MM.1S (cell line): ENCODE results near the gene FANCM.

Source experiments
- DNase-seq: peaks from one replicate; pipeline ENCODE4 v3.0.0-alpha.2; 2015
- H2AFZ ChIP-seq: fragments of 300-600 bp; sonication (generic); 2 replicates; pipeline ENCODE4 v1.6.0; 2016; ENCODE audit warnings: antibody characterized with exemption, low read length
- H3F3A ChIP-seq: fragments of 300-600 bp; sonication (generic); 2 replicates; pipeline ENCODE4 v1.6.1; 2016; ENCODE audit warnings: mild to moderate bottlenecking, antibody characterized with exemption, low read length, moderate library complexity, mixed read lengths; ENCODE audit not compliant: insufficient read depth
- H3K27ac ChIP-seq: fragments of 300-600 bp; sonication (generic); 2 replicates; pipeline ENCODE4 v1.5.1; 2016; ENCODE audit warnings: mild to moderate bottlenecking, low read length
- H3K27me3 ChIP-seq: fragments of 300-600 bp; sonication (generic); replicated peaks from 2 replicates; pipeline ENCODE4 v1.6.0; 2016; ENCODE audit warnings: low read length; ENCODE audit not compliant: insufficient read depth
- H3K36me3 ChIP-seq: fragments of 300-600 bp; sonication (generic); replicated peaks from 2 replicates; pipeline ENCODE4 v1.6.1; 2016; ENCODE audit warnings: mild to moderate bottlenecking, low read length, mixed read lengths; ENCODE audit not compliant: insufficient read depth
- H3K4me1 ChIP-seq: fragments of 300-600 bp; sonication (generic); 2 replicates; pipeline ENCODE4 v1.6.1; 2016; ENCODE audit warnings: low read length, mixed read lengths
- H3K4me2 ChIP-seq: fragments of 300-600 bp; sonication (generic); 2 replicates; pipeline ENCODE4 v1.6.0; 2016; ENCODE audit warnings: low read depth, low read length
- H3K4me3 ChIP-seq: fragments of 300-600 bp; sonication (generic); 2 replicates; pipeline ENCODE4 v1.5.1; 2016; ENCODE audit warnings: low read length, mixed read lengths
- H3K79me2 ChIP-seq: fragments of 300-600 bp; sonication (generic); 2 replicates; pipeline ENCODE4 v1.6.1; 2016; ENCODE audit warnings: mixed run types, low read length, mixed read lengths
- H3K9ac ChIP-seq: fragments of 300-600 bp; sonication (generic); 2 replicates; pipeline ENCODE4 v1.6.1; 2016; ENCODE audit warnings: low read length, mixed read lengths
- H3K9me2 ChIP-seq: fragments of 300-600 bp; sonication (generic); replicated peaks from 2 replicates; pipeline ENCODE4 v1.6.1; 2016; ENCODE audit warnings: mild to moderate bottlenecking, low read length, mixed read lengths; ENCODE audit not compliant: insufficient read depth
- H3K9me3 ChIP-seq: fragments of 300-600 bp; sonication (generic); replicated peaks from 2 replicates; pipeline ENCODE4 v1.6.1; 2016; ENCODE audit warnings: mild to moderate bottlenecking, low read length, mixed read lengths; ENCODE audit not compliant: insufficient read depth
- H4K20me1 ChIP-seq: fragments of 300-600 bp; sonication (generic); 2 replicates; pipeline ENCODE4 v1.6.1; 2016; ENCODE audit warnings: mild to moderate bottlenecking, low read length, moderate library complexity, mixed read lengths; ENCODE audit not compliant: insufficient read depth
- EZH2 ChIP-seq: fragments of 300-600 bp; sonication (generic); optimal IDR thresholded peaks from 2 replicates; pipeline ENCODE3; 2017; ENCODE audit warnings: low read depth, mild to moderate bottlenecking, antibody characterized with exemption, low read length, mixed read lengths
- EZH2phosphoT487 ChIP-seq: fragments of 300-600 bp; sonication (generic); IDR thresholded peaks from 2 replicates; pipeline ENCODE4 v1.6.1; 2018; ENCODE audit warnings: antibody characterized with exemption, low read length
- TF ChIP-seq, protein P1 (sequence below): fragments of 300-600 bp; sonication (generic); IDR thresholded peaks from 2 replicates; pipeline ENCODE4 v1.5.1; 2016; ENCODE audit warnings: antibody characterized with exemption, low read length, mixed read lengths

FANCM gene

DNA sequence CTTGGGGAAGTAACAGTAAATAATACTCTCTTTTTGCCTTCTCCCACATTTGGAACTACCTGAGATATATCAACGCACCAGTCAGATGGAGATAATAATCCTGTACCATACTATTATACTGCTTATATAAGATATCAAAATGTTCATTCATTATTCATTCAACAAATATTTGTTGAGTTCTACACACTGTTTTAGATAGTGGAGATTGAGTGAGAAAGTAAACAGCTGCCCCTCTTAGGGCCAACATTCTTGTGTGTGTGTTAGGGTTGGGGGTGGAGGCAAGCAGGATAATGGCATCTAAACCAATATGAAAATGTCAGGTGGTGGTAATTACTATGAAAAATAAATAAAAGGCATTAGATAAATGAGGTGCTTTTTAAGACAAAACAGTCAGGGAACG is 103.3 kb downstream of the FANCM start:
- TF ChIP-seq EZH2phosphoT487 (no peak), EZH2 (no peak)
- TF ChIP-seq, protein P1, sequence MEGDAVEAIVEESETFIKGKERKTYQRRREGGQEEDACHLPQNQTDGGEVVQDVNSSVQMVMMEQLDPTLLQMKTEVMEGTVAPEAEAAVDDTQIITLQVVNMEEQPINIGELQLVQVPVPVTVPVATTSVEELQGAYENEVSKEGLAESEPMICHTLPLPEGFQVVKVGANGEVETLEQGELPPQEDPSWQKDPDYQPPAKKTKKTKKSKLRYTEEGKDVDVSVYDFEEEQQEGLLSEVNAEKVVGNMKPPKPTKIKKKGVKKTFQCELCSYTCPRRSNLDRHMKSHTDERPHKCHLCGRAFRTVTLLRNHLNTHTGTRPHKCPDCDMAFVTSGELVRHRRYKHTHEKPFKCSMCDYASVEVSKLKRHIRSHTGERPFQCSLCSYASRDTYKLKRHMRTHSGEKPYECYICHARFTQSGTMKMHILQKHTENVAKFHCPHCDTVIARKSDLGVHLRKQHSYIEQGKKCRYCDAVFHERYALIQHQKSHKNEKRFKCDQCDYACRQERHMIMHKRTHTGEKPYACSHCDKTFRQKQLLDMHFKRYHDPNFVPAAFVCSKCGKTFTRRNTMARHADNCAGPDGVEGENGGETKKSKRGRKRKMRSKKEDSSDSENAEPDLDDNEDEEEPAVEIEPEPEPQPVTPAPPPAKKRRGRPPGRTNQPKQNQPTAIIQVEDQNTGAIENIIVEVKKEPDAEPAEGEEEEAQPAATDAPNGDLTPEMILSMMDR = no peak
- H3K9ac ChIP-seq = no peak overlapping the region
- H3K36me3 ChIP-seq = no peaks in the 10 kb centered on the region
- peaks cover 37% of the 10 kb centered on the region for H3K79me2 ChIP-seq
- no peak for DNase-seq
- no peaks in the 10 kb centered on the region for H3F3A ChIP-seq
- no peak overlapping the region for H2AFZ ChIP-seq
- H4K20me1 ChIP-seq = no peaks in the 10 kb centered on the region
- no peak overlapping the region for H3K4me2 ChIP-seq
- H3K9me2 ChIP-seq = no peaks in the 10 kb centered on the region
- no peak overlapping the region for H3K4me3 ChIP-seq
- H3K9me3 ChIP-seq = no peaks in the 10 kb centered on the region
- no peaks in the 10 kb centered on the region for H3K27me3 ChIP-seq
- H3K27ac ChIP-seq = no peak overlapping the region
- H3K4me1 ChIP-seq = no peaks in the 10 kb centered on the region

DNA sequence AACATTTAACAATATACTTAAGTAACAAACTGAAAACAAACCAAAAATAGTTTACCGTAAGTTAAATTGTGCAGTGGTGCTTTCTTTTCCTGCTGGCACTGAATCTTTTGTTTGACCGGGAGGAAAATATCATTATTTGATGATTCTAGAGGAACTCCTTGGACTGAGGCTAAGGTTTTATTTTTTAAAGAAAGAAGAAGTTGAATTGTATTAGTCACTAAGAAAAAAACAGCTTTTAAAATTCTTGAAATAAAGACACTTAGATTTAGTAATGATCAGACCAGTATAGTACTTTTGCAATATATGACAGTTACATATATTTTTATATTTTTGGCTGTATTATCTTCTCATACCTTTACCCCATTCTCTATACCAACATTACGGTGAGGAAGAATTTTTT is 107.0 kb downstream of the FANCM start:
- Histone ChIP-seq H3K9me3 (no peaks in the 10 kb centered on the region), H3F3A (no peaks in the 10 kb centered on the region), H3K9ac (no peak overlapping the region), H3K27ac (no peak overlapping the region), H3K4me3 (no peak overlapping the region), H3K27me3 (no peaks in the 10 kb centered on the region), H3K9me2 (no peaks in the 10 kb centered on the region), H3K36me3 (no peaks in the 10 kb centered on the region), H3K4me2 (no peak overlapping the region), H3K79me2 (peaks cover 74% of the 10 kb centered on the region), H4K20me1 (no peaks in the 10 kb centered on the region), H2AFZ (no peak overlapping the region), H3K4me1 (no peaks in the 10 kb centered on the region)
- TF ChIP-seq EZH2 (no peak), EZH2phosphoT487 (no peak)
- TF ChIP-seq, protein P1 = no peak
- no peak for DNase-seq

- Histone ChIP-seq H3K4me3 (no peak overlapping the region), H3K9me3 (no peaks in the 10 kb centered on the region), H3K4me2 (no peak overlapping the region), H3K9ac (no peak overlapping the region), H4K20me1 (no peaks in the 10 kb centered on the region), H2AFZ (no peak overlapping the region), H3K27ac (no peak overlapping the region), H3K36me3 (no peaks in the 10 kb centered on the region), H3K4me1 (peaks cover 7% of the 10 kb centered on the region), H3F3A (no peaks in the 10 kb centered on the region), H3K79me2 (peaks cover 99% of the 10 kb centered on the region), H3K9me2 (no peaks in the 10 kb centered on the region), H3K27me3 (no peaks in the 10 kb centered on the region)
- DNase-seq = no peak
- TF ChIP-seq, protein P1 = no peak
- no peak for TF ChIP-seq EZH2phosphoT487
- TF ChIP-seq EZH2 = no peak
These were observed 110.4 kb downstream of the FANCM start for GRCh38 chr14:45246151-45246550.
